HUES64 (cell line): ENCODE results near the gene PHF8.

Experiments
- H3K27ac ChIP-seq: 2 replicates; pipeline ENCODE4 v1.7.0; 2013; ENCODE audit warnings: low read depth, low read length, inconsistent platforms
- H3K27me3 ChIP-seq: 2 replicates; pipeline ENCODE4 v1.6.1; 2013; ENCODE audit warnings: mild to moderate bottlenecking, low read length; ENCODE audit not compliant: insufficient read depth
- H3K36me3 ChIP-seq: 2 replicates; pipeline ENCODE4 v1.6.1; 2013; ENCODE audit warnings: mild to moderate bottlenecking, low read length; ENCODE audit not compliant: insufficient read depth
- H3K4me1 ChIP-seq: 2 replicates; pipeline ENCODE4 v1.6.1; 2013; ENCODE audit warnings: mild to moderate bottlenecking, low read length, moderate library complexity; ENCODE audit not compliant: insufficient read depth
- H3K4me3 ChIP-seq: 2 replicates; pipeline ENCODE4 v1.5.1; 2013; ENCODE audit warnings: mild to moderate bottlenecking, low read length, moderate library complexity
- H3K9ac ChIP-seq: 2 replicates; pipeline ENCODE4 v1.6.1; 2013; ENCODE audit warnings: mild to moderate bottlenecking, low read depth, low read length
- H3K9me3 ChIP-seq: 2 replicates; pipeline ENCODE4 v1.6.1; 2013; ENCODE audit warnings: low read depth, low read length; ENCODE audit not compliant: insufficient read depth
- WGBS: fragments of 150-250, 120-280 bp; methylation state at CpG from one replicate; pipeline ENCODE4 v1.1.7; 2013; ENCODE audit warnings: missing lambda C conversion rate; 5-methylcytosine and 5-hydroxymethylcytosine counted together

PHF8 gene

GRCh38 chrX:54012830-54013500 lies 31.3 kb downstream of the PHF8 start:
- H3K36me3 ChIP-seq: peaks cover 52% of the 10 kb centered on the region
- 91% methylated on average over 1 of the region's 1 CpG for WGBS
- H3K9ac ChIP-seq: no peak overlapping the region
- no peak overlapping the region for H3K27ac ChIP-seq
- no peaks in the 10 kb centered on the region for H3K4me1 ChIP-seq
- H3K4me3 ChIP-seq: no peak overlapping the region
- no peaks in the 10 kb centered on the region for H3K9me3 ChIP-seq
- no peaks in the 10 kb centered on the region for H3K27me3 ChIP-seq

- Histone ChIP-seq H3K4me3 (no peak overlapping the region), H3K9ac (no peak overlapping the region), H3K9me3 (no peaks in the 10 kb centered on the region), H3K27me3 (no peaks in the 10 kb centered on the region), H3K36me3 (peaks cover 21% of the 10 kb centered on the region), H3K4me1 (no peaks in the 10 kb centered on the region), H3K27ac (no peak overlapping the region)
- WGBS: 96% methylated on average over 4 of the region's 4 CpGs
Measured at GRCh38 chrX:54007682-54008081, 36.6 kb downstream of the PHF8 start.

GRCh38 chrX:53997724-53998123 lies 46.5 kb downstream of the PHF8 start:
- WGBS: 97% methylated on average over 2 of the region's 2 CpGs
- Histone ChIP-seq H3K27me3 (no peaks in the 10 kb centered on the region), H3K4me3 (no peak overlapping the region), H3K9me3 (no peaks in the 10 kb centered on the region), H3K27ac (no peak overlapping the region), H3K9ac (no peak overlapping the region), H3K36me3 (peaks cover 63% of the 10 kb centered on the region), H3K4me1 (no peaks in the 10 kb centered on the region)

GRCh38 chrX:53992589-53992988 lies 51.7 kb downstream of the PHF8 start:
- Histone ChIP-seq H3K27me3 (no peaks in the 10 kb centered on the region), H3K9me3 (no peaks in the 10 kb centered on the region), H3K4me3 (no peak overlapping the region), H3K9ac (no peak overlapping the region), H3K36me3 (peaks cover 46% of the 10 kb centered on the region), H3K27ac (no peak overlapping the region), H3K4me1 (no peaks in the 10 kb centered on the region)
- WGBS: 96% methylated on average over 4 of the region's 4 CpGs

GRCh38 chrX:53990171-53990570 lies 54.1 kb downstream of the PHF8 start:
- no peaks in the 10 kb centered on the region for H3K4me1 ChIP-seq
- H3K9me3 ChIP-seq: no peaks in the 10 kb centered on the region
- no peak overlapping the region for H3K27ac ChIP-seq
- H3K27me3 ChIP-seq: no peaks in the 10 kb centered on the region
- peaks cover 58% of the 10 kb centered on the region for H3K36me3 ChIP-seq
- WGBS: 93% methylated on average over 2 of the region's 2 CpGs
- H3K9ac ChIP-seq: no peak overlapping the region
- no peak overlapping the region for H3K4me3 ChIP-seq

- H3K27me3 ChIP-seq: no peaks in the 10 kb centered on the region
- 94% methylated on average over 12 of the region's 12 CpGs for WGBS
- no peak overlapping the region for H3K9ac ChIP-seq
- H3K36me3 ChIP-seq: peaks cover 56% of the 10 kb centered on the region
- H3K4me3 ChIP-seq: no peak overlapping the region
- H3K9me3 ChIP-seq: no peaks in the 10 kb centered on the region
- no peaks in the 10 kb centered on the region for H3K4me1 ChIP-seq
- H3K27ac ChIP-seq: no peak overlapping the region
Measured at GRCh38 chrX:53984895-53985294, 59.4 kb downstream of the PHF8 start.

GRCh38 chrX:53974529-53974928 lies 69.7 kb downstream of the PHF8 start:
- Histone ChIP-seq H3K9ac (no peak overlapping the region), H3K4me3 (no peak overlapping the region), H3K27ac (no peak overlapping the region), H3K9me3 (no peaks in the 10 kb centered on the region), H3K27me3 (no peaks in the 10 kb centered on the region), H3K4me1 (no peaks in the 10 kb centered on the region), H3K36me3 (peaks cover 10% of the 10 kb centered on the region)
- WGBS: 100% methylated on average over 4 of the region's 6 CpGs

- WGBS: 87% methylated on average over 2 of the region's 3 CpGs
- Histone ChIP-seq H3K4me3 (no peak overlapping the region), H3K27ac (no peak overlapping the region), H3K27me3 (no peaks in the 10 kb centered on the region), H3K36me3 (peaks cover 3% of the 10 kb centered on the region; the same call in 1 of the 2 replicates), H3K9ac (no peak overlapping the region), H3K9me3 (no peaks in the 10 kb centered on the region), H3K4me1 (no peaks in the 10 kb centered on the region)
Measured at GRCh38 chrX:53969540-53969939, 74.7 kb downstream of the PHF8 start.

GRCh38 chrX:53950130-53950733 lies 94.0 kb downstream of the PHF8 start:
- Histone ChIP-seq H3K27me3 (no peaks in the 10 kb centered on the region), H3K9ac (no peak overlapping the region), H3K36me3 (peaks cover 18% of the 10 kb centered on the region), H3K9me3 (no peaks in the 10 kb centered on the region), H3K4me1 (no peaks in the 10 kb centered on the region), H3K4me3 (no peak overlapping the region), H3K27ac (no peak overlapping the region)
- WGBS: 97% methylated on average over 3 of the region's 3 CpGs

GRCh38 chrX:53940180-53940579 lies 104.1 kb downstream of the PHF8 start:
- Histone ChIP-seq H3K4me3 (no peak overlapping the region), H3K27ac (no peak overlapping the region), H3K27me3 (no peaks in the 10 kb centered on the region), H3K9ac (no peak overlapping the region), H3K4me1 (no peaks in the 10 kb centered on the region), H3K36me3 (peaks cover 52% of the 10 kb centered on the region), H3K9me3 (no peaks in the 10 kb centered on the region)
- 98% methylated on average over 7 of the region's 8 CpGs for WGBS

- Histone ChIP-seq H3K9ac (no peak overlapping the region), H3K4me1 (no peaks in the 10 kb centered on the region), H3K36me3 (peaks cover 51% of the 10 kb centered on the region), H3K27ac (no peak overlapping the region), H3K4me3 (no peak overlapping the region), H3K27me3 (no peaks in the 10 kb centered on the region), H3K9me3 (no peaks in the 10 kb centered on the region)
- 94% methylated on average over 2 of the region's 3 CpGs for WGBS
Measured at GRCh38 chrX:53939127-53939526, 105.1 kb downstream of the PHF8 start.
